Measurements from ENCODE around the gene KDM1A.

KDM1A gene

DNA sequence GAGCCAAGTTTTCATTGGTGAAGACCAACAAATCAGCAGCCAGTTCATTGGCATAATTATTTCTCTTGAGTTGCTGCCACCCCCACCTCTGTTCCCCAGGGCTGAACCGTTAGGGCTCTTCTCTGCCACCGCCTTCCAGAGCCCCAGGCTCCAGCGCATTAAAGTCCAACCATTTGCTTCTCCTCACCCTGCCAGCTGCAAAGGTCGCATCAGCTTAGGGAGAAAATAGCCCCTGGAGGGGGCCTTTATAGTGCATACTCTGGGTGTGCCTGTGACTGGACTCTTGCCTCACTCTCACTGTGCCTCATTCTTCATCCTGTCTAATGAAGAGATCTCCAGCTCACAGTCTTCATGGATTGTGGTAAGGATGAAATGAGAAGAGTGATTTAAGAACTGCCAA, 50.4 kb downstream of the KDM1A start:
- no peak for DNase-seq (ENCODE audit: low read depth in 3 of 3)

GRCh38 chr1:23074012-23074411, 54.7 kb downstream of the KDM1A start:
- no peak for DNase-seq (ENCODE audit: low read depth in 3 of 3)

DNA sequence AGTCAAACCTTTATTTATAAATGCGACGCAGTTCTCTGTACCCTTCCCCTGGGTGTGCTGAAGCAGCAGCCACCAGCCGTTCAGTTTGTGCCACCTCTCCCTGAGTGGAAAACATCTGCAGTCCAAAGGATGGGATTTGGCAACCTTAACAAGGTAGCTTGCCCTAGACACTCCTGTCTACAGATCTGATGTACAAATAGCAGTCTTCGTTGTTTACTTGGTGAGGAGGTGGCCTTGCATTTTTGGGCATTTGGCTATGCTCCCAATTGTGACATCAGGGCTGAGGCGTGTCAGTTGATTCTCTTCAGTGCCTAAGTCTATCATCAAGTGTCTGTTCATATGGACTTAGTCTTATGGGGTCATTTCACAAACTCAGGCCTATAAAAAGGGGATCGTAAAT, 59.8 kb downstream of the KDM1A start:
- no peak for DNase-seq (ENCODE audit: low read depth in 3 of 3)

GRCh38 chr1:23080885-23081284, 61.6 kb downstream of the KDM1A start:
- DNase-seq (ENCODE audit: low read depth in 3 of 3) = no peak

DNA sequence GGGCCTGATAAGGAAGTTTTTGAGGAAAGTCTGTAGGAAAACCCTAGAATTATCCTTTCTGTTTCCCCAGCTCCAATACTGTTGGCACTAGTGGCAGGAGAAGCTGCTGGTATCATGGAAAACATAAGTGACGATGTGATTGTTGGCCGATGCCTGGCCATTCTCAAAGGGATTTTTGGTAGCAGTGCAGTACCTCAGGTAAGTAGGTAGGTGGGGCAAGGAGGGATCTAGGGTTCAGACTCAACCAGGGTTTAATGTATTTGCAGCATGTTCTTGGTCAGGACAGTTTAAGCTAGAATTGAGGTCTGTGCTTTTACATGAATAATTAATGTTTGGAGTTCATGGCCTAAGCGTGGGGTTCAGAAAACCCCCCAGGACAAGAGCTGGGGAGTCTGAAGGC, 62.1 kb downstream of the KDM1A start:
- DNase-seq (ENCODE audit: low read depth in 3 of 3) = no peak

DNA sequence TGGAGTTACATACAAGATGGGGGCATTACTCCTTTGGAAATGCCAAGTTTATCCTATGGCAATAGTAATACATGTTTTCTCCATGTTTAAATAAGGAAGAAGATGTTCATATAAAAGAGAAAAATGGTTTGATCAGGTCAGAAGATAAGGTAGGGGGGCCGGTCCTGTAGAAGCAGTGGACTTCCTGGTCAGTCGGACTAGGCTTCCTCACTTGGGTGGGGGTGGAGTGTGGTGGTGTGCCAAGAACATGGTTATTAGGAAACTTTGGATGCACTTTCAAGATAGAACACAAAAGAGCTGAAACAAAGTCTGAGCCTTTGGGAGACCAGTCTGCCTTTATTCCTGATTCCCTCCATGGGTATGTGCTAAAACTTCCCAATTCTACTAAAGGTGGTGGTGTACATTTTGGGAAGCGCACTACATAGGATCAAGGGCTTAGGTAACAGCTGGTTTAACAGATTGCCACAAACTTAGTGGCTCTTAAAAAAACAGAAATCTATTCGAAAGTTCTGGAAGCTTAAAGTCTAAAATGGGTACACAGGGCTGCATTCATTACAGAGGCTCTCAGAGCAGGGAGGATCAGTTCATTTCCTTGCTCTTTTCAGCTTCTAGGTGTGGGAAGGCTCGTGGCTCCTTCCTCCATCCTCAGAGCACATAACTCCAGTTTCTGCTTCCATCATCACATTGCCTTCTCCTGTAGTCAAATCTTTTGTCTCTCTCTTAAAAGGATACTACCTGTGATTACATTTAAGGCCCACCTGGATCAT, 64.6 kb downstream of the KDM1A start:
- no peak for DNase-seq (ENCODE audit: low read depth in 3 of 3)

GRCh38 chr1:23084880-23085279, 65.6 kb downstream of the KDM1A start:
- DNase-seq (ENCODE audit: low read depth in 3 of 3) = no peak

DNA sequence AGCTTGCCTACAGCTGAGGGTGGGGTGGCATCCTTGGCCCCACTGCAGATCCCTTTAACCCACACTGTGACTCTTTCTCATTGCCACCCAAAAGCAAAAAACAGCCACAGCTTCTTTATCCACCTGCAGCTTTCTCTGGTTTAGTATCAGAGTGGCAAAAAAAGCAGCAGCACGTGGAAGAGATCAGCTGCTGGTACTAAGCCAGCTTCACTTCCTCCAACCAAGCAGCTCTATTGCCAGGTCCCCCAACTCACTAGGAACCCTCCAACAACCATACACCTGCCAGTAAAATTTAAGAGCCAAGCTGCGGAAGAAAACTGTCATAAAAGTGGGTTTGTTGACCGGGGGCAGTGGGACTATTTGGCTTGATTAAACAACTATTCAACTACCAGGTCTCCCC, 66.4 kb downstream of the KDM1A start:
- DNase-seq (ENCODE audit: low read depth in 3 of 3) = no peak

- DNase-seq (ENCODE audit: low read depth in 3 of 3) = no peak
These were observed 68.8 kb downstream of the KDM1A start for GRCh38 chr1:23088027-23088426.

- no peak for DNase-seq (ENCODE audit: low read depth in 3 of 3)
These were observed 70.8 kb downstream of the KDM1A start for GRCh38 chr1:23090056-23090455.

- DNase-seq (ENCODE audit: low read depth in 3 of 3) = no peak
These were observed 72.3 kb downstream of the KDM1A start for GRCh38 chr1:23091545-23091944.

DNA sequence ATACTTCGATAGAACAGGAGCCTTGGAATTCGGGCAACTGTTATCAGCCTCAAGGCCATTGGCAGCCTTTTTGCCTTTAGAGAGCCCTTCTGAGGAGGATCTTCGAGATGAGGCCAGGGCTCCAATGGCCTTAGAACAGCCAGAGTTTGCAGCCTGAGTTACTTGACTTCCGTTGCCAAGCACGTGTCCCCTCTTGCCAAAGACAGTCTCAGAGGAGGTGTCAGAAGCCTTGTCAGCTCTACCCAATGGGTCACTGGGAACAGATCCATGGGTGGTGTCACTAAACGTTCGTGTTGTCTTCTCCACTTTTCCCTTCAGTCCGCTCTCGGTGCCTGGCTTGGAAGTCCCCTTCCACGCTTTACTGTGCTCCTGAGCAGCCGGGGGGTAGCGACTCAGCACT, 73.2 kb downstream of the KDM1A start:
- no peak for DNase-seq (ENCODE audit: low read depth in 3 of 3)

DNA sequence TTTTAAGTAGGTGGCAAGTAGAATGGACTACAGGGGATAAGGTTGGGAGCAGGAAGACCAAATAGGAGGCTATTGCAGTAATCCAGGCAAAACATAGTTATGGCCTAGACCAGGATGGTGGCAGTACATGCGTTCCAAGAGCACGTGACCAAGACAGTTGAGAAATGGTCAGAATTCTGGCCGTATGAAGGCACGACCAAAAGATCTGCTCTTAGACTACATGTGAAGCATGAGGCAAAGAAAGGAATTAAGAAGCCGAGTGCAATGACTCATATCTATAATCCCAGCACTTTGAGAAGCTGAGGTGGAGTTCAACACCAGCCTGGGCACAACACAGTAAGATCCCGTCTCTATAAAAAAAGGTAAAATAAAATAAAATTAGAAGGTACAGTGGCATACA, 78.0 kb downstream of the KDM1A start:
- no peak for DNase-seq (ENCODE audit: low read depth in 3 of 3)

- DNase-seq (ENCODE audit: low read depth in 3 of 3) = peak; percentile 33 to 43 (median 37)
These were observed 79.3 kb downstream of the KDM1A start for GRCh38 chr1:23098463-23099170.

- DNase-seq (ENCODE audit: low read depth in 3 of 3) = no peak
These were observed 79.9 kb downstream of the KDM1A start for GRCh38 chr1:23099171-23099536.

GRCh38 chr1:23100074-23100748, 80.9 kb downstream of the KDM1A start:
- peak in 1 of 3 donors; percentile 14 for DNase-seq (ENCODE audit: low read depth in 3 of 3)

DNA sequence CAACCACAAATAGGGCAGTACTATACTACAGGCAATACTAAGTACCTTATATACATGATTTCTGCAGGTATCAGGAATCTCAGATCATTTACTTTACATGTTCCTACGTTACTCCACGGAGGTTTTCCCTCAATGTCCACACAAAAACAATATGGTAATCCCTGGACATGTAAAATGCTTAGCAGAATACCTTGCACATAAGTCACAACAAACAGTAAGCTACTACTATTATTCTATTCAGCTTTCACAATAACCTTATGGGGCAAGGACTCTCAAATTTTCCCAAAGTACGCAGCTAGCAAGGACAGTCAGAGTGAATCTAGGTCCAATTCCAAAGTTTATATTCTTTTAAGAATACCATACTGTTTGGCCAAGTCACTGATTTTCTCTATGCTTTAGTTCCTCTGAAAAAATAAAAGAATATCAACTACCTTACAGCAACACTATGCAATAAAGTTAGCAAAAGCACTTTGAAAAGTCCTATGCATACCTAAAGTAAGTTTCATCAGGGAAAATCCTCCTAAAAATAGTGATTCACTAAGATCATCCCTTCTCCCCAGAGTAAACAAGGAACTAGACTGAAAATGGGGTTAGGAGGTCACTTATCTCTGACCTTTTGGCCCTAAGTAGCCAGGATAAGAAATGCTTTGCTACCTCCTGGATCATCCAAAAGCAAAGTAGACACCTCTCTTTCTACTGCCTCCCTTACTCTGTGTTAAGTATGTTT, 82.0 kb downstream of the KDM1A start:
- no peak for DNase-seq (ENCODE audit: low read depth in 3 of 3)

GRCh38 chr1:23101887-23102286, 82.6 kb downstream of the KDM1A start:
- DNase-seq (ENCODE audit: low read depth in 3 of 3) = no peak

- no peak for DNase-seq (ENCODE audit: low read depth in 3 of 3)
These were observed 83.0 kb downstream of the KDM1A start for GRCh38 chr1:23102289-23102688.

- peak in 1 of 3 donors; percentile 47 for DNase-seq (ENCODE audit: low read depth in 3 of 3)
These were observed 84.0 kb downstream of the KDM1A start for GRCh38 chr1:23103001-23103889.

- no peak for DNase-seq (ENCODE audit: low read depth in 3 of 3)
These were observed 89.8 kb downstream of the KDM1A start for GRCh38 chr1:23108918-23109533.

Measured in stimulated activated CD4-positive, alpha-beta T cell treated with anti-CD3 and anti-CD28 coated beads, TNF-alpha, amount 100 ng/mL, for 48 hours (primary cell).